Heart right ventricle (tissue), 16 donors: Measurements from ENCODE around the gene RPL9. TPM values are rescaled to one million over a fixed set of nuclear protein-coding genes. Genes with fewer than 3 reads are reported as not detected.
"Not testable (repeated sequence)": the region's sequence is repeated elsewhere in the genome, so short reads cannot be mapped to it uniquely, and the experiment has no call there.

ENCODE experiments used
- ATAC-seq, 8 donors: fragments of 200-7000 bp; cut with Tn5 transposase; one replicate each; pipeline ENCODE4 v1.9.1; 2020; ENCODE audit warnings: mild to moderate bottlenecking in 8 of 8, moderate library complexity in 8 of 8, moderate number of reproducible peaks in 1 of 8
- DNase-seq, 2 donors: peaks; one replicate each; pipeline ENCODE4 v3.0.0-alpha.2; 2020
- H3K27ac ChIP-seq, 10 donors: fragments of 200-600 bp; sonication (generic) in 2 of 10; one replicate each; pipeline versions ENCODE4 v1.5.0 to v1.8.0; 2020 to 2022; ENCODE audit warnings: mild to moderate bottlenecking in 3 of 10
- H3K27me3 ChIP-seq, 7 donors: fragments of 200-600 bp; one replicate each; pipeline ENCODE4 v1.8.0; 2021 to 2022; ENCODE audit warnings: mild to moderate bottlenecking in 2 of 7
- H3K36me3 ChIP-seq, 9 donors: fragments of 200-600 bp; sonication (generic) in 1 of 9; one replicate each; pipeline versions ENCODE4 v1.5.0 to v1.8.0; 2020 to 2022; ENCODE audit warnings: mild to moderate bottlenecking in 2 of 9
- H3K4me1 ChIP-seq, 9 donors: fragments of 200-600 bp; sonication (generic) in 1 of 9; one replicate each; pipeline versions ENCODE4 v1.5.0 to v1.8.0; 2020 to 2022; ENCODE audit warnings: mild to moderate bottlenecking in 4 of 9
- H3K4me3 ChIP-seq, 10 donors: fragments of 200-600 bp; sonication (generic) in 2 of 10; one replicate each; pipeline versions ENCODE4 v1.5.0 to v1.8.0; 2020 to 2022; ENCODE audit warnings: mild to moderate bottlenecking in 7 of 10, moderate library complexity in 2 of 10
- H3K9me3 ChIP-seq, 11 donors: fragments of 200-600 bp in 10 of 11; sonication (generic) in 2 of 11; one replicate each; pipeline versions ENCODE4 v1.5.0 to v1.8.0; 2013 to 2022; ENCODE audit warnings: mild to moderate bottlenecking in 2 of 11, control low read depth in 1 of 11, moderate library complexity in 1 of 11
- CTCF ChIP-seq, 9 donors: fragments of 200-600 bp; sonication (generic) in 2 of 9; IDR thresholded peaks; one replicate each; pipeline versions ENCODE4 v1.5.0 to v1.8.0; 2021 to 2022; ENCODE audit warnings: antibody characterized with exemption in 9 of 9, mild to moderate bottlenecking in 5 of 9, moderate library complexity in 1 of 9
- WGBS, 2 donors: extraction: QIAGEN DNeasy Blood & Tissue Kit; methylation state at CpG; one replicate each; pipeline ENCODE4 v1.1.7; 2013; ENCODE audit warnings: inconsistent platforms in 1 of 2; 5-methylcytosine and 5-hydroxymethylcytosine counted together
- intact Hi-C, 10 donors: fragments of 100-400 bp; cut with DNase I; formaldehyde crosslinking; loops; one replicate each; pipeline versions ENCODE4 v1.11.1 to v1.14.2; 2022
- polyA plus RNA-seq, 2 donors: library from polyadenylated mRNA; stranded (reverse); fragments of 200-250 nt; gene quantifications; one replicate each; pipeline ENCODE4 v1.2.3, GENCODE V29; 2013
- total RNA-seq, 10 donors: library from RNA; stranded (reverse); fragmentation: NEBNext Ultra II Directional in 3 of 10; extraction: Animal tissue kit (Norgen Biotek cat#: 25700) in 3 of 10; gene quantifications; one replicate each; pipeline versions ENCODE4 v1.2.1 to v1.2.4, GENCODE V29; 2021 to 2023
- donor health status: Arrhythmogenic right ventricular cardiomyopathy.
- donor health status: ischemic (EF 13 %, LVEDD 7.1; RV severe dilation, severe dysfunction).
- donor health status: healthy with polysubstance abuse.
- donor health status: DM: no; HTN: yes; CAD: no.
- donor health status: DM: no; HTN: no; CAD: no.
- donor health status: ischemic (EF 25% LVEDD 6.9; RV normal size, moderate dysfunction).
- donor health status: ischemic (EF 25% LVEDD 5.7; RV mildly dilated, moderate dysfunction).
- donor health status: healthy.
- donor health status: DM: yes; HTN: yes; CAD: no.
- donor health status: Ischemic cardiomyopathy.
- donor health status: ischemic (EF 35%, LVEDD 5.7; RV mildly dilated, moderate dysfunction).
- donor health status: nonischemic (EF 11% LVEDD 7.7; RV severe dilation, severe dysfunction).
- donor health status: DM: yes; HTN: yes; CAD: no.
- donor health status: PGD.
- donor health status: ischemic (EF 29% LVEDD 5.4; RV normal size, mild dysfunction).
- donor health status: nonischemic (EF 23%, LVEDD 6.1; RV moderate dilation, normal function).

Gene RPL9
- total and polyA plus RNA-seq, 12 donors, result 546 to 1,826 (median 801) TPM

GRCh38 chr4:39464886-39465501 is 6.3 kb upstream of the RPL9 start:
- Histone ChIP-seq H3K27ac (no peak overlapping the region), H3K36me3 (peaks cover 0 to 84% (median 19%) of the 10 kb centered on the region in 9 donors), H3K9me3 (no peaks in the 10 kb centered on the region), H3K4me1 (peaks cover 0 to 14% (median 2%) of the 10 kb centered on the region in 9 donors), H3K27me3 (no peaks in the 10 kb centered on the region), H3K4me3 (no peak overlapping the region)
- intact Hi-C loops, result loop anchor here in 6 of 10 donors (5.0 to 10.0 kb wide), 7 partner anchors 57 to 850 kb away; partner anchors contain the start of genes PDS5A (in 3 of the 6), N4BP2 (in 1 of the 6), SMIM14 (in 1 of the 6) and UGDH (in 1 of the 6)
- no peak for DNase-seq
- ATAC-seq, result peak in 2 of 8 donors; percentile 36 to 50
- TF ChIP-seq CTCF (IDR thresholded peaks at IDR 0.05), result no peak
- 20 to 31% methylated on average over 2 of the region's 2 CpGs for WGBS, 2 donors

GRCh38 chr4:39458161-39458504 is 589 bp downstream of the RPL9 start:
- H3K27me3 ChIP-seq, H3K9me3 ChIP-seq, DNase-seq: not testable (repeated sequence)
- Histone ChIP-seq H3K27ac (peak overlapping the region; percentile 71 to 98 (median 93)), H3K36me3 (peaks cover 0 to 72% (median 45%) of the 10 kb centered on the region in 9 donors), H3K4me1 (peaks cover 5 to 43% (median 33%) of the 10 kb centered on the region in 9 donors), H3K4me3 (peak overlapping the region; percentile 73 to 98 (median 80))
- intact Hi-C loops, result loop anchor here in 4 of 10 donors (5.0 to 10.0 kb wide), 2 partner anchors 179 to 553 kb away; partner anchors contain the start of gene SMIM14 (in 3 of the 4)
- 1% methylated on average over 13 of the region's 13 CpGs for WGBS, 2 donors
- ATAC-seq, result peak in 7 of 8 donors; percentile 2 to 18 (median 12)

- H3K27ac ChIP-seq, result peak overlapping the region in 6 of 10 donors; percentile 88 to 98 (median 95)
- H3K4me1 ChIP-seq, result peaks cover 5 to 43% (median 33%) of the 10 kb centered on the region in 9 donors
- peaks cover 0 to 72% (median 51%) of the 10 kb centered on the region in 9 donors for H3K36me3 ChIP-seq
- peak overlapping the region; percentile 73 to 98 (median 80) for H3K4me3 ChIP-seq
- intact Hi-C loops, result loop anchor here in 4 of 10 donors (5.0 to 10.0 kb wide), 2 partner anchors 180 to 552 kb away; partner anchors contain the start of gene SMIM14 (in 3 of the 4)
- TF ChIP-seq CTCF (IDR thresholded peaks at IDR 0.05), result no peak
- WGBS, 2 donors, result 77% methylated on average over 10 of the region's 10 CpGs
- ATAC-seq, result no peak
- no peak for DNase-seq
- H3K9me3 ChIP-seq, result no peaks in the 10 kb centered on the region
- H3K27me3 ChIP-seq, result no peaks in the 10 kb centered on the region
Measured at GRCh38 chr4:39456946-39457763, 1.6 kb downstream of the RPL9 start.

GRCh38 chr4:39455486-39455885 is 3.2 kb downstream of the RPL9 start:
- Histone ChIP-seq H3K4me1 (peaks cover 5 to 42% (median 33%) of the 10 kb centered on the region in 9 donors), H3K9me3 (no peaks in the 10 kb centered on the region), H3K4me3 (no peak overlapping the region), H3K27ac (no peak overlapping the region), H3K27me3 (no peaks in the 10 kb centered on the region), H3K36me3 (peaks cover 0 to 75% (median 51%) of the 10 kb centered on the region in 9 donors)
- no peak for TF ChIP-seq CTCF (IDR thresholded peaks at IDR 0.05)
- 94 to 95% methylated on average over 6 of the region's 6 CpGs for WGBS, 2 donors
- no peak for ATAC-seq
- DNase-seq, result no peak
- intact Hi-C loops, result loop anchor here in 4 of 10 donors (5.0 to 10.0 kb wide), 2 partner anchors 182 to 551 kb away; partner anchors contain the start of gene SMIM14 (in 3 of the 4)
